Measurements from ENCODE around the gene PLAAT4.
"Not testable (repeated sequence)": the region's sequence is repeated elsewhere in the genome, so short reads cannot be mapped to it uniquely, and the experiment has no call there.

The PLAAT4 gene

DNA sequence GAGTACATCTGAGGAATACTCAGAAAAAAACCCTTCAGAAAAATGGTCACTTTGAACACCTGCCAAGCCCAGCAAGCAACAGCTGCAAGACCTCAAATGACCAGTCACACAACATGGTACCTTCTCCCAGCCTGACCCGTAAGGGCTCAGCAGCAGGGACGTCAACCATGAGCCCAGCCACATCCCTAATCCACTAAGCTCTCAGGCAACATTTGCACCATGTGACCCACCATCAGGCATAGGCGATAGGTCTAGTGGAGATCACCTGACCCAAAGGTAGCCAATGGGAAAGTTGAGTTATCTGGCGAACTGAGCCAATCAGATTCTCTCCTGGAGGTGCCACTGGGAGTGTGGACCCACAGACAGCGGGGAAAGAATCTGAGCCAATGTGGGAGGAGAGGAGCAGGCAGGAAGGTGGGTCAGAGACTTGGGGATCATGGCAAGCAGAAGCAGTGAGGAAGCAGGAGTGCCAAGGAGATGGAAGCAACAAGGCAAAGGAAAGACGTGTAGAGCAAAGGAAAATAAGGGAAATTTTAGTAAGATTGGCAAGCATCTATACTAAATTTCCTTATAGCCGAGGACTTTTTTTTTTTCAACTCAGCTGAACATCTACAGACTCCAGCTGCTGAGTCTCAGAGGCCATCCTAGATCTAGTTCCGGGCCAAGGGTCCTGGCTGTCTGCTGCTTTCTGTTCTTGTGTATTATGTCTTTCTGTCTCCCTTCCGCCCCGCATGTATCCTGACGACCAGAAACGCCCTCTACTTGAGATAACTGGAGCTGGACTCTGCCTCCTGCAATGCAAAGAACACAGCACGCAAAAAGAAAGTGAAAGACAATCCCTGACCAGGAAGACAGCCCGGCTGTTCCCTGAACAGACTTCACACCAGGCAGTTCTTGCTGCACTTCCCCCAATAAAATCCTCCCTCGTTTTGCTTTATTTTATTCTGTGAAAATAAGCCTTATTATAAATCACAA is 37.6 kb downstream of the PLAAT4 start:
- no peak for DNase-seq

DNA sequence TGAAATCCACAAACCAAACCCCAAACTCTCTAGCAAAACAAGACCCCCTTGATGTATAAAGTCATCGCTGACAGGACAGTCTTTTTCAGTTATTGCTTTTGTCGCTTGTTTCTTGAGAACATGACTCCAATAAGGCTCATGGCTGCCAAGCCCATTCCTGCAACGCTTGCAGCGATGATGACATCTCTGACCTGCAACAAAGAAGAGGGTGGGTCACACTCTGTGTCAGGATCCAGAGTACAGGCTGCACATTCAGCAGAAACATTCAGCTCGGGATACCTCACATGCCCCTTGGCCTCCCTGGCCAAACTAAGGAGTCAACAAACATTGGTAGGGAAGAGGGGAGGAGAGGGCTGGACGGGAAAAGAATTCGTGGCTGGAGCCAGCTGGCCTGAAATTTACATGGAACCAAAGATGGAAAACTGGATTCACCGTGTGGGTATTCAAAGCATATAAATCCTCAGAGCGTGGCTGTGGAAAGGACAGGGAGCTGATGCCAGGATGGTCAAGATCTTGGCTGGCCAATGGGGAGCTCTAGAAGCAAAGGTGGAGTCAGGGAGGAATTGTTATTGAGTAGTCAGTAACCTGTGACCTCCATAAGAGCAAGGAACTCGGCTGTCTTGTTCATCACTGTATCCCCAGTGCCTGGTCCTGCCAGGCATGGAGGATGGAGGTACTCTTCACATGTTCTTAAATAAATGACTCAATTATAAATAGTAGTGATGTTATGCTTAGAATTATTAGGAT is 38.4 kb downstream of the PLAAT4 start:
- DNase-seq = no peak

DNA sequence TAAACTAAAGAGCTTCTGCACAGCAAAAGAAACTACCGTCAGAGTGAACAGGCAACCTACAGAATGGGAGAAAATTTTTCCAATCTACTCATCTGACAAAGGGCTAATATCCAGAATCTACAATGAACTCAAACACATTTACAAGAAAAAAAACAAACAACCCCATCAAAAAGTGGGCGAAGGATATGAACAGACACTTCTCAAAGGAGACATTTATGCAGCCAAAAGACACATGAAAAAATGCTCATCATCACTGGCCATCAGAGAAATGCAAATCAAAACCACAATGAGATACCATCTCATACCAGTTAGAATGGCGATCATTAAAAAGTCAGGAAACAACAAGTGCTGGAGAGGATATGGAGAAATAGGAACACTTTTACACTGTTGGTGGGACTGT is 42.3 kb downstream of the PLAAT4 start:
- not testable (repeated sequence) for DNase-seq

DNA sequence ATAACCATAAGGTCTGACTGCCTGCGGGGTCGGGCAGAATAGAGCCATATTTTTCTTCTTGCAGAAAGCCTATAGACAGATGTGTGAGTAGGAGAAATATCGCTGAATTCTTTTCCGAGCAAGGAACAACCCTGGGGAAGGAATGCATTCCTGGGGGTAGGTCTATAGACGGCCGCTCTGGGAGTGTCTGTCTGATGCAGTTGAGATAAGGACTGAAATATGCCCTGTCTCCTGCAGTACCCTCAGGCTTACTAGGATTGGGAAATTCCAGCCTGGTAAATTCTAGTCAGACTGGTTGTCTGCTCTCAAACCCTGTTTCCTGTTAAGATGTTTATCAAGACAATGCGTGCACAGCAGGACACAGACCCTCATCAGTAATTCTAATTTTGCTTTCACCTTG is 44.6 kb downstream of the PLAAT4 start:
- not testable (repeated sequence) for DNase-seq

DNA sequence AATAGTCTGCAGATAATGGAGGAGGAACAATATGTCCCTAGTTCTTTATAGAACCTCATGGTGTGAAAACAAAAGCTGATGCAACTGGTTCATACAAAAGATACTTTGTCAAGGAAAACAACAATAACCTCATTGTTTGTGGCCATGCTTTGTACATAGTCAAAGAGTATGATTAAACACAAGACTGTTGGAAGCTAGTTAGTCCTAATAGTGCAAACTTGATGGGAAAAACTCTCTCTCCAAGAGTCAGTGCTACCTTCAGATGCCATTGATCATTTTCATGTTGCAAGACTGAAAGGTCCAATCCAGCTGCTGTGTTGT is 46.7 kb downstream of the PLAAT4 start:
- no peak for DNase-seq

DNA sequence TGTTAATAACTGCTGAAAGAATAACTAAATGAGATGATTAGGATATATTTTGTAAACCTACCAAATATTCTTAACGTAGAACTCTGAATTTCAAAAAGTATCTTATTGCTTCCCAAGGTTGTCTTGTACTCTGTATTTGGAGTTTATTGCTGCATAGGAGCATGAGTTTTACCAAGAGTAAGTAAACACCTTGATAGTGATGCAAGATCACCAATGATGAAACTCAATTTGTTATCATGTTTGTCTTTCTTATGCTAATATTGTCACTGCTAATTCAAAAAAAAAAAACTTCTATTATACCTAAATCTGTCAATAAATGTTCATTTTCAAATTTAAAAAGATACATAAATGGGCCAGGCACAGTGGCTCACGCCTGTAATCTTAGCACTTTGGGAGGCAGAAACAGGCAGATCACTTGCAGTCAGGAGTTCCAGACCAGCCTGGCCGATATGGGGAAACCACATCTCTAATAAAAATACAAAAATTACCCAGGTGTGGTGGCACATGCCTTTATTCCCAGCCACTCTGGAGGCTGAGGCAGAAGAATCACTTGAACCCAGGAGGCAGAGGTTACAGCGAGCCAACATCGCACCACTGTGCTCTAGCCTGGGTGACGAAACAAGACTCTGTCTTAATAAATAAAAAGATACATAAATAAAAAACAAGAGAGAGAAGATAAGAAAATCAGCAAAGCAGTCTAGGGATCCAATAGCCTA is 50.0 kb downstream of the PLAAT4 start:
- no peak for DNase-seq

DNA sequence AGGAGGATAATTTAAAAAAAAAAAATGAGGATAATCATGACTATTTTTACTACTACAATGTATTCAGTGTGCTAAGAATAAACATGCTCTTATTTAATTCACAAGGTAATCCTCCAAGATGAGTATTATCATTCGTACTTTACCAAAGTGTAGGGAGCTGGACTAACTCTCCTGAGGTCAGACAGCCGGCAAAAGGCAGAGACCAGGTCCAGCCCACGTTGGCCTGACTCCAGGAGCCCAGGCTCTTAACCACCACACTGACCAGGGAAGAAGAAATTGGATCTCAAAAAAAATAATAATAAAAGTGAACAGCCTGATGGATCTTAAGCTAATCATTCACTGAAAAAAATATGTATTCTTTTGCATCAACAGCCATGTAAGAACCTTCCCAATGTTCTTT is 52.4 kb downstream of the PLAAT4 start:
- DNase-seq = no peak

DNA sequence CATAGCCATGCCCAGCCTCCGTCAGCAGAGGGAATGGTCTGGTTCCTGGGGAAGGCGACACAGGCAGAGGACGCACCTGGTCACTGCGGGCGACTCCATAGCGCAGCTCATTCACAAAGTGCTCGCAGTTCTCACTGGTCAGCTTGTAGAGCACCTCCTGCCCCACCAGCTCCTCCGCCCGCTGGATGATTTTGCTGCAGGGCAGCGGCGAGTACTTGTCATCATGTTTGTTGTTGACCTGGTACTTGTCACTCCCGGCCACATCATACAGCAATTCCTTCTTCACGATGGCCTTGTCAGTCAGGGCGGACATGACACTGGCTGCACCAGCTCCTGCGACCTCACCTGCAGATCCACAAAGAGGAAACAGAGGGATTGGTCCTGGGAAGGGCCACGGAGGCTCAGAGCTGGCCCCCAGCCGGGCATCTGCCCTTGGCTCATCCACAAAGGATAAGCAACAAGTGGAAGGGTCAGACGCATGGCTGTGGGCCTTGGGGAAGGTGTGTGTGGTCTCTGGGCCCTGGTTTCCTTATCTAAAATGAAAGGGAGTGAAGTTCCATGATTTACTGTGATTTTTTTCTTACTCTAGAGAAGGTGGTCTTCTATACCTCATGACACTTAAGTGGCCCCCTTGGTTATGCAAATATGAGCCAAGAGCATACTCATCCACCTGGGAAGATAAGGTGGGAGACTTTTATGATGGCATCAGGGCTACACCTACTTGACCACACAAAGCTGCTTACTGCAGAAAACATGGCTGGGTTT is 53.6 kb downstream of the PLAAT4 start:
- DNase-seq = no peak

DNA sequence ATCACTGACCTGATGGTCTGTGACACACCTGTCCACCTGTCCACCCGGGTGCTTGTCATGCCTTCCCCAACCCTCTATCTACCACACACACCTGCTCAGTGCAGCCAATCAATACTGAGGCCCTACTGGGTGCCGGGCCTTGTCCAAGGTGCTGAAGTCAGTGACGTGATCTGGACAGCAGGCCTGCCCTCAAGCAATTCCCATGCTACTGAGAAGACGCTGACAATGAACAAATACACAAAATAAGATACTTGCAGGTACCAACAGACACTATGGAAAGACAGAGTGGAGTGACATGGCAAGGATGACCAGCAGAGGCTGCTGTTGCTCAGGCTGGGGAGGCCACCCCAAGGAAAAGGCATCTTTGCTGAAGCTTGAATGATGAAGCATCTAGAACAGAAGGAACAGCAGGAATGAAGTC is 56.4 kb downstream of the PLAAT4 start:
- no peak for DNase-seq

DNA sequence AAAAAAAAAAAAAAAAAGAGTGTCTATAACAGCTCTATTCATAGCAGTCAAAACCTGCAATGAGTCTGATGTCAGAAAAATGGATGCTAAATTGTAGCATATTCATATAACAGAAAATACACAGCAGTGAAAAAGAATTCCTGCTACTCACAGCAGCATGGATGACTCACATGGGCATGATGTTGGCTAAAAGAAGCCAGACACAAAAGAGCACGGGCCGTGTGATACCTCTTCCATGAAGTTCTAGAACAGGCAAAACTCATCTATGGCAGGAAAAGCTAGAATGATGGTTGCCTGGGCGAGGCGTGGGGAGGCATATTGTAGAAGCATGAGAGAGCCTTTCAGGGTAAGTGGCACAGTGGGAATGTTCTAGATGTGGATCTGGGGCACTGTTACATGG is 58.7 kb downstream of the PLAAT4 start:
- DNase-seq = no peak

Data from stimulated activated CD4-positive, alpha-beta T cell treated with anti-CD3 and anti-CD28 coated beads, Interleukin-2, amount 100 ng/mL, for 48 hours (primary cell).